HG02981 (cell line): ENCODE results near the gene RNF213.
A peak's percentile ranks its signal among the peaks of the same experiment; 100 is the strongest.
"Not testable (repeated sequence)": the region's sequence is repeated elsewhere in the genome, so short reads cannot be mapped to it uniquely, and the experiment has no call there.

Source experiments
- ATAC-seq: cut with Tn5 transposase; IDR thresholded peaks from one replicate; pipeline ENCODE4 v1.9.1; 2021; ENCODE audit warnings: mild to moderate bottlenecking, moderate library complexity; ENCODE audit not compliant: unreplicated experiment

The RNF213 gene

DNA sequence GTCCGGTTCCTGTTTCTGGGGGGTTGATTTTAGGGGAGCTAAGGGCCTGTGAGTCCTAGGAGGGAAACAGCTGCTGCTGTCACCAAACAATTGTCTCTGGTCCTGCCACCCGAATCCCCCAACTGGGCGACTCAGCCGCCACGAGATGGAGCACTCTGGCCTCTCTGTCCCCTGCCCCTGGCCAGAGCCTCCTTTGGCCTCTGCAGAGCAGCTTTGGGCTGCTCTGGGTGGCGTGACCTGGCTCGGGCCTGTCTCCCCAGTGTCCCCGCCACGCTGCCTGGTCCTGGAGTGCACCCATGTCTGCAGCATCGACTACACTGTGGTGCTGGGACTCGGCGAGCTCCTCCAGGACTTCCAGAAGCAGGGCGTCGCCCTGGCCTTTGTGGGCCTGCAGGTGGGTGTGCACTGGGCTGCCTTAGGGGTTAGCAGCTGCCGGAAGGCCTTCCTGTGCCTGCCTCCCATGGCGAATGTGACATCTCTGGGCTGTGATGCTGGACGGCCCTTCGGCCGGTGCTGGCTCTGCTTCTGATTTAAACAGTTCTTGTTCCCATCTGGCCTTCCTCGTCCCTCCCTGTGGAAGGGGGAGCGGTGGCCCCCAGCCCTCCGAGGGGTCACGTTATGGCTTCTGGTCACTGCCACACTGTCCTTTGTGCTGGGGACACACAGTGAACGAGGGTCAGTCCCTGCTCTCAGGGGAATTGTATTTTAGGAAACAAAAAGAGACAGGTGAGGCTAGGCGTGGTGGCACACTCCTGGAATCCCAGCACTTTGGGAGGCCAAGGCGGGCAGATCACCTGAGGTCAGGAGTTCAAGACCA, 11.6 kb upstream of the RNF213 start:
- no peak for ATAC-seq

DNA sequence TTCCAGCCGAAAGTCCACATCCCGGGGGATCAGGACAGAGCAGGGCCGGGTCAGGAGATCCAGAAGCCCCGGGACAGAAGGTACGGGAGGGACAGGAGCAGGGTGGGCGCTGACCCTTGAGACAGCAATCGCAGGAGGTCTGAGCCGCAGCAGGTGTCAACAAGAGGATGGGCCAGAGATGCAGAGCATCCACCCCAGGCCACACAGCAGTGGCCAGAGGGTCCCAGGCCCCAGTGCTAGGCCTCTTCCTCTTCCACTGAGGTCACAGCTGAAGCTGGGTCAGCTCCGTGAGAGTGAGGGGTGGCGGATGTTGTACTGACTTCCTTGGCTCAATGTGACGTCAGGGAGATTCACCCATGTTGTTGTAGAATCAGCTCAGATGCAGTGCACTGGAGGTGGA, 8.7 kb upstream of the RNF213 start:
- ATAC-seq, result no peak

DNA sequence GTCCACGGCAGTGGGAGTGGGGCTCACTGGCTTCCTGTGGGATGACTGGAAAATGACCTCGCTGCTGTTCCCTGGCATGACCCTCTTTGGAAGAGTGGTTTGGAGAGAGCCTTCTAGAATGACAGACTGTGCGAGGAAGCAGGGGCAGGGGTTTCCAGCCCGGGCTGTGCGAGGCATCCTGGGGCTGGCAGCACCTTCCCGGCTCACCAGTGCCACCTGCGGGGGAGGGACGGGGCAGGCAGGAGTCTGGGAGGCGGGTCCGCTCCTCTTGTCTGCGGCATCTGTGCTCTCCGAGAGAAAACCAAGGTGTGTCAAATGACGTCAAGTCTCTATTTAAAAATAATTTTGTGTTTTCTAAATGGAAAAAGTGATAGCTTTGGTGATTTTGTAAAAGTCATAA, 7.8 kb upstream of the RNF213 start:
- no peak for ATAC-seq

DNA sequence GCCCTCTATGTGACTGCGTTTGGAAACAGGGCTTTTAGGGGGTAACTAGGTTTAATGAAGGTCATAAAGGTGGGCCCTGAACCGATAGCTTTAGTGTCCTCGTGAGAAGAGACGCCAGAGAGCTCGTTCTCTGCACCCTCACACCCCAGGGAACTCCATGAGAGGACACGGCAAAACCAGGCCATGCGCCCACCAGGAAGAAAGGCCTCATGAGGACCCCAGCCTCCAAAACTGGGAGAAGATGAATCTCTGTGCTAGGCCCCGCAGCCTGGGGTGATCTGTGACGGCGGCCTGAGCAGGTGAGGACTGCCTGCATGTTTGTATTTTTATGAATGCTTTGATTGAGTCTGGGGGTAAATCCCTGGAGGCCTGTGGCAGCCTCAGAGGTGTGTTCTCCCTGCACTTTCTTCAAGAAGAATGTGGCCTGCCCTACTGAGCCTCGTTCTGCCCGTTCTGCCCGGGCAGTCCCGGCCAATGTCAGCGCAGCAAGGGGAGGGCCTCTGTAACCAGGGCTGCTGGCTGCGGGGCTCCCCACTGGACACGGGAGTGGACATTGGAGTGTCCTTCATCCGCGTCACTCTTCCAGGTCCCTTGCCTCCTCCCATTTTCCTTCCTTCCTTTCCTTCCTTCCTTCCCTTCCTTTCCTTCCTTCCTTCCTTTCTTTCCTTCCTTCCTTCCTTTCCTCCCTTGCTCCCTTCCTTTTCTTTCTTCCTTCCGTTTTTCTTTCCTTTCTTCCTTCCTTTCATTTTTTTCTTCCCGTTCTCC, 6.8 kb upstream of the RNF213 start:
- ATAC-seq, result no peak

DNA sequence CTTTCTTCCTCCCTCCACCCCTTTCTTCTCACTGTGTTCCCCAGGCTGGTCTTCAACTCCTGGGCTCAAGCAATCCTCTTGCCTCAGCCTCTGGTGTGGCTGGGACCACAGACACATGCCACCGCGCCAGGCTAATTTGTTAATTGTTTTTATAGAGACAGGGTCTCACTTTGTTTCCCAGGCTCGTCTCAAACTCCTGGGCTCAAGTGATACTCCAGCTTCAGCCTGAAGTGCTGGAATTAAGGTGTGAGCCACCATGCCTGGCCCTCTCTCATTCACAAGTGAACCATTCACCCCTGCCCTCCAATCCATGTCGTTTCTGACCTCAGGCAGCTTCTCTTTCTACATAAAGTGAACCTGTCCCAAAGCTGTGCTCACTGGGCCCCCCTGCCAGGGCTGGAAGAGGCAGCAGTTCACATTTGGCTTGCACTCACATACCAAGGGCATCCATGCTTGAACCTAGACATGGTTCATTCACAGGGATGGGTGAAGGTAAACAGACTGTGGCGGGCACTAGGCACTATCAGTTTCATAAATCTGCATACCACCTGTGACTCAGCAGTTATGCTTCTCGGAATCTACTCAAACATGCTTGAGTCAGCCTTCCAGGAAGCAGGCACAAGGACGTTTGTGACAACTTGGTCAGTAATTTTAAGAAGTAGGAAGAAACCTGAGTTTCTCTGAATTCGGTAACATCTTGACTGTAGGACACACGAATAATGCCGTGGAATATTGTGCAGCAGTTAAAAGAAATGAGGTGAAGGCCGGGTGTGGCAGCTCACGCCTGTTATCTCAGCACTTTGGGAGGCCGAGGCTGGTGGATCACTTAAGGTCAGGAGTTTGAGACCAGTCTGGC, 6.0 kb upstream of the RNF213 start:
- peak; percentile 62 for ATAC-seq

DNA sequence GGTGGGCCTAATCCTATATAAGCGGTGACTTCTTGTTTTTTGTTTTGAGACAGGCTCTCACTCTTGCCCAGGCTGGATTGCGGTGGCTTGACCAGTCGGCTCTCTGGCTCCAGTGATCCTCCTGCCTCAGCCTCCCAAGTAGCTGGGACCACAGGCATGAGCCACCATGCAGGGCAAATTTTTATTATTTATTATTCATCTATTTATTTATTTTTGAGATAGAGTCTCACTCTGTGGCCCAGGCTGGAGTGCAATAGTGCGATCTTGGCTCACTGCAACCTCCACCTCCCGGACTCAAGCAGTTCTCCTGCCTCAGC, 4.7 kb upstream of the RNF213 start:
- no peak for ATAC-seq

DNA sequence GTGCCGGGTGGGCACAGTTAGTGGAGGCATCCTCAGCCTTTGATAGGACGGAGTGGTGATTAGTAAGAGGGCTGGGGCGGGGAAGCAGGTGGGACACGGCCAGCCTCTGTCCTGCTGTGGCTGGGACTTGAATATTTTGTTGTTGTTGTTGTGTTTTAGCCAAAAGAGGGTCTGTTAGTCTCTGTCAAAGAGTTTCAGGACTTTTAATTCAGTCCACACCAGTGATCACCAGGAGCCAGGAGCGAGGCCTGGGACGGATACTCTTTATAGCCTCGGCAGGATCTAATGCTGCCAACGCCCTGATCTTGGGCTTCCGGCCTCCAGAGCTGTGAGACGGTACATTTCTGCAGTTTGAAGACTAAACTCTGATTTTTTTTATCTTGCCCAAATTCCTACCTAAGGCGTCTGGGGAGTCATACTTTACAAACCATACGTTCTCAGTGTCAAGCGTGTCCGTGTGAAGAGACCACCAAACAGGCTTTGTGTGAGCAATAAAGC, 2.9 kb upstream of the RNF213 start:
- ATAC-seq, result no peak

DNA sequence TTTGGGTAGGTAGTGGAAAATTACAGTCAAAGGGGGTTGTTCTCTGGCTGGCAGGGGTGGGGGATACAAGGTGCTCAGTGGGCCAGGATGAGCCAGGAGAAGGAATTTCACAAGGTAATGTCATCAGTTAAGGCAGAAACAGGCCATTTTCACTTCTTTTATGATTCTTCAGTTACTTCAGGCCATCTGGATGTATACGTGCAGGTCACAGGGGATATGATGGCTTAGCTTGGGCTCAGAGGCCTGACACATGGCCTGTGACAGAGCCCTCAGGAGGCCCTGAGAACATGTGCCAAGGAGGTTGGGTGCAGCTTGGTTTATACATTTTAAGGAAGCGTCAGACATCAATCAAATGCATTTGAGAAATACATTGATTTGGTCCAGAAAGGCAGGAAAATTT, 2.4 kb upstream of the RNF213 start:
- ATAC-seq, result not testable (repeated sequence)

DNA sequence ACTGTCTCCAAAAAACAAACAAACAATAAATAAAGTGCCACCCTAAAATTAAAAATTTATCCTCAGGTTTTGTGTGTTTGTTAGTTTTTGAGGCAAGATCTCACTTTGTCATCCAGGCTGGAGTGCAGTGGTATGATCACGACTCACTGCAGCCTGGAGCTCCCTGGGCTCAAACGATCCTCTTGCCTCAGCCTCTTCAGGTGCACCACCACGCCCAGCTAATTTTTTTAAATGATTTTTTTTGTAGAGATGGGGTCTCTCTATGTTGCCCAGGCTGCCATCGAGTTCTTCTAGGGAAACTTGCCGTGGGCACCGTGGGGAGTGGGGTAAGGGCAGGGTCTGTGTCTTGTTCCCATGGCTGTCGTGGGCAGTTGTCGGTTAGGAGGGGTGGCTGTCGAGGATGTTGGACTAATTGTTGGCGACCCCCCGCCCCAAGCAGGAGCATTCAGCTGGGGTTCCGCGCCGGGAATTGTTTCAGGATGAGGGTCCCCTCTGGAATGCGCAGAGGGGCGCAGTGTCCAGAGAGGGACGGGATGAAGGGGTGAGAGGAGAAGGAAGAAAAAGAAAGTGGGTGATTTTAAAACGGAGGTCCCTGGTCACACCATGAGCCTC, 1.1 kb upstream of the RNF213 start:
- no peak for ATAC-seq

DNA sequence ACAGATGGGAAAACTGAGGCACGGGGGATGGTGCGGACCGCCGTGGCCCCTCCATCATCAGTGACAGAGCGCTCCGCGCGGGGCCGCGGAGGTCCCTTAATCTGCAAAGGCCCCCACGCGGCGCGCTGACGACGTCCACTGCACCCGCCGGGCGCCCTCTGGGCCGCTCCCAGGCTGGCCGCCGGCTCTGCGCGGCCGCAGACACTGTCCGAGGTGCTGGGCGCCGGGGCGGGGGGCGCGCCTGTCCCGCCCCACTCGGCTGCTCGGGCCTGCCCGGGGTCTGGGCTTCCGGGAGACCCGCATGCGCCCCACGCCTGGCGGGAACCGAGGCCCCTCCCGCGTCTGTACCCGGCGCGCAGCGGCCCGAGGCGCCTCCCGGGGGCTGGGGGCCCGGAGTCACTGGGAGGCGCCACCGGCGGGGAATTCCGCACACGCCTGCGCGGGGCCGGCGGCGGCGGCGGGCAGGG, 550 bp upstream of the RNF213 start:
- no peak for ATAC-seq

DNA sequence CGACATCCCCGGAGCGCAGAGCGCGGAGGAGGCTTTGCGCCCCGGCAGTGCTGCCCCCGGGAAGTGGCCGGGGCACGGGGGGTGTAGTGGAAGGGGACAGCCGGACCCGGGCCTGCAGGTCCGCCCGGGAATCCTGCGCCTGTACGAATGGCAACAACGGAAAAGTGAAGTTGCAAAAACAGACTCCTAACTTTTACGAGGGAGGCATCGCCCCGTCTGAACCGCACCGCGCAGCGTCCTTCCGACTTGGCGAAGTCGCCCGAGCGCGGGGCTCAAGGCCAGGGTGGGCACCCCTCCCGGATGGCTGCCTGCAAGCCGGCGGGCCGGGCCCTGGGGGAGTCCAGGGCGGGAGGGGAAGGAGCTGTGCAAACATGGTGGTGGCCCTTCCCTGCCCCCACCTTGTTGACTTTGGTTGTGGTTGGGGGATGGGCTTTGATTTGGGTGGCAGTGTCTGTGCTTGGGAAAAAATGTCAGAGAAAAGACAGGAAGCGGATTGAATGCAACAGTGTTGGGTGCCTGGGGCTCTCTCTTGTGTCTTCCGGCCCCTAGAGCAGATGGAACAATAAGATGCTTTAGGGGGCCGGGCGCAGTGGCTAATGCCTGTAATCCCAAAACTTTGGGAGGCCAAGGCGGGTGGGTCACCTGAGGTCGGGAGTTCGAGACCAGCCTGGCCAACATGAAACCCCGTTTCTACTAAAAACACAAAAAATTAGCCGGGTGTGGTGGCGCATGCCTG, 675 bp downstream of the RNF213 start:
- ATAC-seq, result no peak

DNA sequence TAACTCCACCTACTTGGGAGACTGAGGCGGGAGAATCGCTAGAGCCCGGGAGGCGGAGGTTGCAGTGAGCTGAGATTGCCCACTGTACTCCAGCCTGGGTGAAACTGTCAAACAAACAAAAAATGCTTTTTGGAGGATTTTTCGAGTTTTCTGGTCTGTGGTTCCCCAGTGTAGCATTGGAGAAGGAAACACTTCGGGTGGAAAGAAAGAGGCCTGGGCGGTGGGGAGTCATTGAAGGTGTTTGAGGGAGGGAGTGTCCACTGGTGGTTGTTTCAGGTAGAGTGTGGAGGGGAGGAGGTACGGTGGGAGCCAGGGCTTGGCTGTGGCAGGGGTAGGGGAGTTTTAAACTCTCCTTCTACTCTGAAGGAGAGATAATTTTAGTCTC, 1.2 kb downstream of the RNF213 start:
- ATAC-seq, result no peak

DNA sequence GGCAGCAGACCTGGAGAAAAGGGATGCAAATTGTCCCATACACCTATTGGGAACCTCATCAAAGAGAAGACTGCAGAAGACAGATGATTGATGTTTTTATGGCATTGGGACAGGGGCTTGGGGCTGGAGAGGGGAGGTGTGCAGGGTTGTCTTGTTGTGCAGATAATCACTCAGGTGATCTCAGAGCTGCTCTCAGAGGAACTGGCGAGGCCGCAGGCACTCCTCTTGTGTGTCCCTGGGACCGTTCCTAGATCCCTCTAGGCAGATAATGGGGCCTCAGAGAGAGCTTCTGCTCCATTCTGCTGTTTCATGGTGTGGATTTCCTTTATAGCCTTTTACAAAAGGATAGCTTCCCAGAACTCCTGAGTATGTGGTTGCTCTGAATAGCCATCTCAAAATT, 1.6 kb downstream of the RNF213 start:
- no peak for ATAC-seq

DNA sequence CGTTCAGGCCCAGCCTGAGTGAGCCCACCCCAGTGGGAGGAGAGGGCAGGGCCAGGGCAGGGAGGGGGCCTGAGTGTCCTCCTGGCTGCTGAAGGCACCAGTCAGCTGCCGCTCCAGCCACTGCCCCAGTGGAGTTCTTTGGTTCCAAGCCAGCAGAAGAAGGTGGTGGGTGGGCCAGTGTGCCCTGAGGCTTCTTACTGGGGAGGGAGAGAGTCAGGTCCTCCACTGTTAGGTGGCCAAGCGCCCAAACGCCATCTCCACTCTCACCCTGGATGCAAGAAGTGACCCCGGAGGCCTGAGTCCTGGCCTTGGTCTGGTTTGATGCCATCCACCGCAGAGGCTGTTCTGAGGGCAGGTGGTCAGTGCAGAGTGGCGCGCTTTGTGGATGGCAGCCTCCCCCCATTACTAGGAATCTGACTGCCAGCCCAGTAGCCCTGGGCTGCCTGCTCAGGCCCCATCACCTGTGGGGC, 2.2 kb downstream of the RNF213 start:
- ATAC-seq, result no peak

DNA sequence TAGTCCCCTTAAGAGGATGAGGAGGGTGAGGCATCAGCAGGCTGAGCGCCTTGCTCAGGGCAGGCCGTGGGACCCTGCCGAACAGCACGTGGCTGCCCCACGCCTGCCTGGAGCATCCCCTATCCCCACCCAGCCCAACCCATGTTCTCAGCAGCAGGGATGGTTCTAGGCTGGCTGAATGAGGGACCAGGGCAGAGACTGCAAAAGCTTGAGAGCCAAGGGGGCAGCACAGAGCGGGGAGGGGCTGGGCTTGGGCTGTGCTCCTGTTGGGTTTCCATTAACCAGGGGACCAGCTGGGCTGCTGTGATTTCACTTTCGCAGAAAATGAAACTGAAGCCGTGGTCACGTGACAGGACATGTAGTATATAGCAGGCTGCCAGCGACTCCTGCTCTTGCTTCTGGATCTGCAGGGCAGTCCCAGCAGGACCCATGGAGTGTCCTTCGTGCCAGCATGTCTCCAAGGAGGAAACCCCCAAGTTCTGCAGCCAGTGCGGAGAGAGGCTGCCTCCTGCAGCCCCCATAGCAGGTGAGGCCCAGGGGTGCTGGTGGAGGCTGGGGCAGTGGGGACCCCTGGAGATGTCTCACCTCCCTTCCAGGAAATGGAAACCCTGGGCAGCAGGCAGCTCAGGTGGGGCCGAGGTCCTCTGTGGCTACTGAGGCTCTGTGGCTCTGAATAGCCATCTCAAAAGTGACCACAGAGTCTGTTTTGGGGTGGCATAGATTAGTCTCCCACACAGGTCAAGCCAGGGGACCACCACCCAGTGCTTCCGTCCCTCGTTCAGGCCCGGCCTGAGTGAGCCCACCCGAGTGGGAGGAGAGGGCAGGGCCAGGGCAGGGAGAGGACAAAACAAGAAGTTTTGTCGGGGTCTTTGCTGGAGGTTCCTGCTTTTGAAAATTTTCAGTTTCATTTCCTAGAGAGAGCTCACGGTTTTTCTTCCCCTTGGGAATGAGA, 2.9 kb downstream of the RNF213 start:
- ATAC-seq, result peak; percentile 37

DNA sequence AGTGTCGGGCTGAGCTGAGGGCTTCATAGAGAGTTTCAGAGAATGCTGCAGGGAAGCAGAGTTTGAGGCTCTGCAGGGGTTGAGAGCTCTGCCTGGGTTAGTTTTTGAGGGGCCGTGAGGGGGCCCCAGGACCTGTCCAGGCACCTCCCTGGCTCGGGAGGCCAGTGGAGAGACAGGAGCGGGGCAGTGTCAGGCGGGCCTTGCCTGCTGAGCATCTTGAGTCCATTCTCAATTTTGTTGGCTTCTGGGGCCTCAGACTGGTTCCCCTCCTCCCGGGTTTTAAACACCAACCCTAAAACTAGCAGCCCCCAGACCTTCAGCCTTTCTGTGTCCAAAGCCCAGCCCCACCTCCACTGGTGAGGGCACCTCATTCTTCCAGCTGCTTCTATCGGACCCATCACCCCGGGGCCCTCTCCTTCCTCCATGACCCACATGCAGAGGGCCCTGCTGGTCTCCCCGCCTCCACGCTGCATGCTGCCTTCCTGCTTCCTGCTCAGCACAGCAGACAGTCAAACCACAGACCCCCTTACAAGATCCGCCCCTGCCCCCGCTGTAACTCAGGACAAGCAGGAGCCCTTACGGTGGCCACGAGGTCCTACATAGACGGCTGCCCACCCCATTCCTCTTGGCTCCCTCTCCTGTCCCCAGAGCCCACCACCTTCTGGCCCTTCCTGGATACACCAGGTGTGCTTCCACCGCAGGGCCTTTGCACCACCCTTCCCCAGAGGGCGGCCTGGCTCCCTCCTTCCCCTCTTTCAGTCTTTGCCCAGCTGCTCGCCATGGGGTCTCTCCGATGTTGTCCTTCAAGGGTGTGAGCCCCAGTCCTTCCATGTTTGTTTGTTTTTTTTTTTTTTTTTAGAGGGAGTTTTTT, 3.8 kb downstream of the RNF213 start:
- ATAC-seq, result no peak

DNA sequence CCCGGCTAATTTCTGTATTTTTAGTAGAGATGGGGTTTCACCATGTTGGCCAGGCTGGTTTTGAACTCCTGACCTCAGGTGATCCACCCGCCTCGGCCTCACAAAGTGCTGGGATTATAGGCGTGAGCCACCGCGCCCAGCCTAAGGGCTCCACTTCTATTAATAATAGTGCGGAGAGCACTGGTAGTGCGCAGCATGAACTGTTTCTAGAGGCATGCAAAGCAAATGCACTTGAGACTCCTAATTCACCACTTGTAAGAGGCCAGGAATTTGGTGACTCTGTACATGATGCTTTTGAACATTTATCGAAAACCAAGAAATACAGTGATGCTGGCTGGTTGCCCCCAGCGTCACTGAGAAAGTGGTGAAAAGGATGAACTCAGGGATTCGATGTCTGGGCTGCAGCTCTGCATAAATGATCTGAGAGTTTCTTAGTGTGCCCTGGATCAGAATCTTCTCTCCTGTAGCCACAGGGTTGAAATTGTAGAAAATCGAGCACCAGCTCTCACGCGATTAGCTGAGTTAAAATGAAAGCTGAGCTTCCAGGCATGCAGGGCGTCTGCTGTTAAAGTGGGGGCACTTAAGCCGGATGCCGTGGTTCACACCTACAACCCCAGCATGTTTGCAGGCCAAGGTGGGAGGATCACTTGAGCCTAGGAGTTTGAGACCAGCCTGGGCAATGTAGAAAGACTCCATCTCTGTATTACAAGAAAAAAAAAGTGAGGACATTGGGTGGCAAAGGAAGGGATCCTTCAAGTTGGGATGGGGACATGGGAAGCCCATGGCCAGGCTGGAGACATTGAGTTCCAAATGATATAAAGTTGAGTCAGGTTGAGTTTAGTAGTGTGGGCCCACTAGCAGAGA, 4.8 kb downstream of the RNF213 start:
- ATAC-seq, result no peak
